PC-3 (cell line): Measurements from ENCODE around the gene TAS2R10. TPM values are rescaled to one million over a fixed set of nuclear protein-coding genes. Genes with fewer than 3 reads are reported as not detected.

Source experiments
- ATAC-seq: fragments of 200-7000 bp; cut with Tn5 transposase; 2 replicates; pipeline ENCODE4 v1.9.1; 2020; ENCODE audit warnings: mild to moderate bottlenecking, moderate library complexity
- BruUV-seq: library from RNA; stranded (reverse); fragments of 400-500 nt; replicated peaks from 2 replicates; lab custom pipeline; 2021; lab: Mats Ljungman, UMichigan
- CTCF ChIA-PET: fragments of 300-600 bp; sonication (Branson Sonifier 250); formaldehyde crosslinking; loops from one replicate; lab custom pipeline; 2022; ENCODE audit warnings: antibody characterized with exemption; lab: Charles Lee
- POLR2A ChIA-PET: fragments of 300-600 bp; sonication (Branson Sonifier 250); formaldehyde crosslinking; loops from one replicate; lab custom pipeline; 2022; ENCODE audit warnings: antibody characterized with exemption; ENCODE audit not compliant: unreplicated experiment; lab: Charles Lee
- DNase-seq: peaks from one replicate; pipeline ENCODE4 v3.0.0-alpha.2; 2015
- H2AFZ ChIP-seq: fragments of 300-600 bp; sonication (generic); 2 replicates; pipeline ENCODE4 v1.6.0; 2016; ENCODE audit warnings: antibody characterized with exemption, low read length
- H3F3A ChIP-seq: fragments of 300-600 bp; sonication (generic); one replicate; pipeline ENCODE4 v1.6.0; 2017; ENCODE audit warnings: antibody characterized with exemption, low read length, control low read depth, mild to moderate bottlenecking; ENCODE audit not compliant: unreplicated experiment
- H3K27ac ChIP-seq: fragments of 300-600 bp; sonication (generic); 2 replicates; pipeline ENCODE4 v1.5.1; 2016; ENCODE audit warnings: mild to moderate bottlenecking, low read length
- H3K27me3 ChIP-seq: fragments of 300-600 bp; sonication (generic); 2 replicates; pipeline ENCODE4 v1.6.1; 2016; ENCODE audit warnings: low read length, mixed read lengths
- H3K36me3 ChIP-seq: fragments of 300-600 bp; sonication (generic); 2 replicates; pipeline ENCODE4 v1.6.1; 2016; ENCODE audit warnings: low read depth, mixed run types, low read length, mixed read lengths
- H3K4me1 ChIP-seq: fragments of 300-600 bp; sonication (generic); 2 replicates; pipeline ENCODE4 v1.5.1; 2016; ENCODE audit warnings: low read length; ENCODE audit not compliant: insufficient read depth
- H3K4me2 ChIP-seq: fragments of 300-600 bp; sonication (generic); 2 replicates; pipeline ENCODE4 v1.6.0; 2016; ENCODE audit warnings: low read length
- H3K4me3 ChIP-seq: fragments of 300-600 bp; sonication (generic); 2 replicates; pipeline ENCODE4 v1.5.1; 2016; ENCODE audit warnings: mild to moderate bottlenecking, low read length, mixed read lengths
- H3K79me2 ChIP-seq: fragments of 300-600 bp; sonication (generic); 2 replicates; pipeline ENCODE4 v1.6.1; 2017; ENCODE audit warnings: low read length, mixed read lengths
- H3K9ac ChIP-seq: fragments of 300-600 bp; sonication (generic); 2 replicates; pipeline ENCODE4 v1.6.0; 2016; ENCODE audit warnings: mild to moderate bottlenecking, low read length
- H3K9me2 ChIP-seq: fragments of 300-600 bp; sonication (generic); replicated peaks from 2 replicates; pipeline ENCODE4 v1.6.1; 2016; ENCODE audit warnings: mixed run types, low read length, mixed read lengths
- H3K9me3 ChIP-seq: fragments of 300-600 bp; sonication (generic); 2 replicates; pipeline ENCODE4 v1.6.1; 2016; ENCODE audit warnings: low read length, mixed read lengths
- H4K20me1 ChIP-seq: fragments of 300-600 bp; sonication (generic); 2 replicates; pipeline ENCODE4 v1.6.1; 2016; ENCODE audit warnings: low read length, mixed read lengths
- EZH2 ChIP-seq: fragments of 300-600 bp; sonication (generic); IDR thresholded peaks from one replicate; pipeline ENCODE4 v1.6.1; 2017; ENCODE audit warnings: antibody characterized with exemption, mild to moderate bottlenecking, low read length; ENCODE audit not compliant: unreplicated experiment
- EZH2phosphoT487 ChIP-seq: fragments of 300-600 bp; sonication (generic); IDR thresholded peaks from 2 replicates; pipeline ENCODE4 v1.6.1; 2018; ENCODE audit warnings: mild to moderate bottlenecking, antibody characterized with exemption, low read length, borderline replicate concordance
- intact Hi-C: fragments of 100-400 bp; cut with micrococcal nuclease; formaldehyde crosslinking; loops from 2 replicates; pipeline ENCODE4 v1.9.0; 2023
- total RNA-seq: library from RNA; depleted of rRNA; stranded (reverse); fragments of >200 nt; gene quantifications from 2 replicates; pipeline ENCODE4 v1.2.3, GENCODE V29; 2014; rRNA removed
- TF ChIP-seq, protein P1 (sequence below): fragments of 300-600 bp; sonication (generic); conservative IDR thresholded peaks from 2 replicates; pipeline ENCODE4 v1.5.1; 2017; ENCODE audit warnings: antibody characterized with exemption, low read depth, mild to moderate bottlenecking, low read length

TAS2R10 gene
- total RNA-seq, 1 experiment from 2014 or later: 0.44 TPM

DNA sequence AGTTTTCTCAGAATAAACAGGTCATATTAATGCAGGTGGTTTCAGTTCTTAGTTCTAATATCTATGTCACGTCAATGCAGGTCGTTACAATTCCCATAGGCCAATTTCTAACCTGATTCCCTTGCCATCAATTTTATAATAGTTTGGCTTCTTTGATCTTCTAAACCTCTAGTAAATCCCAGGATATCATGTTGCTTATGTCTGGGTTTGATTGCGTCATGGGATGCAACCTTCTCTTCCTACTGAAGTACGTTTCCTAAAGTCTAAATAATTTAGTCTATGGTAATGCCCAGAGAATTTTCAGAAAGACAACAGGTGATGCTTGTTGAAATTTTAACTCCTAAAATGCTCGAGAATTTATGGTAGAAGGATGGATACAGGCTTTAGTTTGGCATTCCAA is 42.9 kb downstream of the TAS2R10 start:
- no peak for DNase-seq
- Histone ChIP-seq H3K79me2 (no peaks in the 10 kb centered on the region), H3K9ac (no peak overlapping the region), H2AFZ (no peak overlapping the region), H3F3A (no peaks in the 10 kb centered on the region), H3K4me1 (no peaks in the 10 kb centered on the region), H3K9me3 (no peaks in the 10 kb centered on the region), H3K9me2 (no peaks in the 10 kb centered on the region), H4K20me1 (no peaks in the 10 kb centered on the region), H3K4me3 (no peak overlapping the region), H3K4me2 (no peak overlapping the region), H3K36me3 (no peaks in the 10 kb centered on the region), H3K27me3 (no peaks in the 10 kb centered on the region), H3K27ac (no peak overlapping the region)
- intact Hi-C loops: no loop called here
- no peak for ATAC-seq
- TF ChIP-seq EZH2: no peak
- TF ChIP-seq EZH2phosphoT487: no peak
- TF ChIP-seq, protein P1, sequence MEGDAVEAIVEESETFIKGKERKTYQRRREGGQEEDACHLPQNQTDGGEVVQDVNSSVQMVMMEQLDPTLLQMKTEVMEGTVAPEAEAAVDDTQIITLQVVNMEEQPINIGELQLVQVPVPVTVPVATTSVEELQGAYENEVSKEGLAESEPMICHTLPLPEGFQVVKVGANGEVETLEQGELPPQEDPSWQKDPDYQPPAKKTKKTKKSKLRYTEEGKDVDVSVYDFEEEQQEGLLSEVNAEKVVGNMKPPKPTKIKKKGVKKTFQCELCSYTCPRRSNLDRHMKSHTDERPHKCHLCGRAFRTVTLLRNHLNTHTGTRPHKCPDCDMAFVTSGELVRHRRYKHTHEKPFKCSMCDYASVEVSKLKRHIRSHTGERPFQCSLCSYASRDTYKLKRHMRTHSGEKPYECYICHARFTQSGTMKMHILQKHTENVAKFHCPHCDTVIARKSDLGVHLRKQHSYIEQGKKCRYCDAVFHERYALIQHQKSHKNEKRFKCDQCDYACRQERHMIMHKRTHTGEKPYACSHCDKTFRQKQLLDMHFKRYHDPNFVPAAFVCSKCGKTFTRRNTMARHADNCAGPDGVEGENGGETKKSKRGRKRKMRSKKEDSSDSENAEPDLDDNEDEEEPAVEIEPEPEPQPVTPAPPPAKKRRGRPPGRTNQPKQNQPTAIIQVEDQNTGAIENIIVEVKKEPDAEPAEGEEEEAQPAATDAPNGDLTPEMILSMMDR: no peak
- CTCF ChIA-PET: no interaction called here
- POLR2A ChIA-PET: no interaction called here
- BruUV-seq: no TSS peak

DNA sequence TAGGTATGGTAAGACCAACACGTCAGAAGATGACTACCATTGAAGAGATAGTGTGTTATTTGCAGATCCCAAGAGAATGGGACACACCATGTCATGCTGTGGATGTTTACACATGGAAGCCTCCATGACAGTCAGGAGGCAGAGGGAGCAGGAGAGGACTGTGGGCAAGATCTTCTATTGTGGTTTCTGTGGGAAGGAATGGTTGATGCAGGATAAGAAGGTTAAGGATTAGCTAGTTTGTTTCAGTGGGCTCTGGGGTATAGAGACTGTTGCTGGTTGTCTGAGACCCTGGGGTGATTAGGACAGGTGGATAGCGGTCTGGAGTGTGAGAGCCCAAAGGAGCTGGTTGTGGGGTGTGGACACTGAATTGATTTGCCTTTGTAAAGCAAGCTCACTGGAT is 47.1 kb downstream of the TAS2R10 start:
- BruUV-seq: no TSS peak
- Histone ChIP-seq H3K27me3 (peaks cover 12% of the 10 kb centered on the region; the same call in 1 of the 2 replicates), H3K4me3 (no peak overlapping the region), H3K4me2 (no peak overlapping the region), H3K27ac (no peak overlapping the region), H4K20me1 (no peaks in the 10 kb centered on the region), H3F3A (no peaks in the 10 kb centered on the region), H3K9me2 (no peaks in the 10 kb centered on the region), H3K4me1 (no peaks in the 10 kb centered on the region), H2AFZ (no peak overlapping the region), H3K9ac (no peak overlapping the region), H3K79me2 (no peaks in the 10 kb centered on the region), H3K36me3 (no peaks in the 10 kb centered on the region), H3K9me3 (no peaks in the 10 kb centered on the region)
- CTCF ChIA-PET: no interaction called here
- ATAC-seq (no peak), DNase-seq (no peak)
- intact Hi-C loops: no loop called here
- POLR2A ChIA-PET: no interaction called here
- TF ChIP-seq, protein P1: no peak
- TF ChIP-seq EZH2: no peak
- TF ChIP-seq EZH2phosphoT487: no peak

Other genes with a start within 250 kb of the TAS2R10 start
- gene MAGOHB, start 212.7 kb downstream of the TAS2R10 start, total RNA-seq: 25.6 and 36.8 TPM in 2 replicates
- gene STYK1, start 152.3 kb downstream of the TAS2R10 start, total RNA-seq: 4.3 and 8.6 TPM in 2 replicates
- 85.9 and 104 TPM in 2 replicates for gene YBX3, start 103.0 kb downstream of the TAS2R10 start, total RNA-seq
- gene TAS2R7, start 23.7 kb downstream of the TAS2R10 start, total RNA-seq: not detected in 2 replicates
- gene TAS2R8, start 19.1 kb downstream of the TAS2R10 start, total RNA-seq: not detected in 2 replicates
- gene TAS2R9, start 16.2 kb downstream of the TAS2R10 start, total RNA-seq: not detected in 2 replicates
- 3.5 and 9.3 TPM in 2 replicates for gene PRR4, start 23.1 kb upstream of the TAS2R10 start, total RNA-seq
- gene PRH1, start 57.9 kb upstream of the TAS2R10 start, total RNA-seq: 5.7 and 9.5 TPM in 2 replicates
- 0.11 and 0.86 TPM in 2 replicates for gene TAS2R13, start 83.2 kb upstream of the TAS2R10 start, total RNA-seq
- gene PRH2, start 102.9 kb upstream of the TAS2R10 start, total RNA-seq: not detected in 2 replicates
- gene TAS2R14, start 112.9 kb upstream of the TAS2R10 start, total RNA-seq: 1.6 and 1.8 TPM in 2 replicates
- 0.29 and 1.5 TPM in 2 replicates for gene TAS2R50, start 160.6 kb upstream of the TAS2R10 start, total RNA-seq
- 0.11 and 0.46 TPM in 2 replicates for gene TAS2R20, start 171.9 kb upstream of the TAS2R10 start, total RNA-seq
- gene TAS2R19, start 196.3 kb upstream of the TAS2R10 start, total RNA-seq: not detected in 2 replicates
- 0.55 and 0.75 TPM in 2 replicates for gene TAS2R31, start 205.0 kb upstream of the TAS2R10 start, total RNA-seq
- gene TAS2R46, start 235.9 kb upstream of the TAS2R10 start, total RNA-seq: 0.36 and 1.5 TPM in 2 replicates